ENCODE data around the gene IP6K3. TPM values are rescaled to one million over a fixed set of nuclear protein-coding genes. Genes with fewer than 3 reads are reported as not detected.

IP6K3 gene
- total RNA-seq, 1 donor from 2014 or later = 3.0 TPM

DNA sequence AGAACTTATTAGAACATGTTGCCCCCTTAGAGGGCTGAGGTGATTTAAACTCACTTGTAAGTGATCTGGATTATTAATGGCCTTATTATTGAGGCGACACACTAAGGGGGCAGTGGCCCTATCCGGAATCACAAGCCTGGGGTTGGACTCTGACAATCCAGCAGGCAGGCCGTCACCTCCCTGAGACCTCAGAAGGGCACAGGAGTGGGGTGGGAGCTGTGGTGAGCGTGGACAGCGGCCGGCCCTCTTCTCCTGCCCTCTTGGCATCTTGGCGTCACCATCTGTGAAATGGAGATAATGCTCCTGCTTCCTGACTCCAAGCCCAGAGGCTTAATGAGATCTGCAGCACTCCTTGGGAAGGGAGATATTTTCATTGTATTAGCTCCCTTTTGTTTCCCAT is 19.6 kb downstream of the IP6K3 start:
- DNase-seq (ENCODE audit: extremely low spot score, unreplicated experiment) = no peak
- H3K4me3 Mint-ChIP-seq (ENCODE audit: unreplicated experiment) = no peak overlapping the region
- H3K36me3 Mint-ChIP-seq (ENCODE audit: unreplicated experiment) = peaks cover 5% of the 10 kb centered on the region
- H3K27me3 Mint-ChIP-seq (ENCODE audit: unreplicated experiment) = no peaks in the 10 kb centered on the region
- no peaks in the 10 kb centered on the region for H3K4me1 Mint-ChIP-seq (ENCODE audit: unreplicated experiment)
- TF ChIP-seq, protein P1, sequence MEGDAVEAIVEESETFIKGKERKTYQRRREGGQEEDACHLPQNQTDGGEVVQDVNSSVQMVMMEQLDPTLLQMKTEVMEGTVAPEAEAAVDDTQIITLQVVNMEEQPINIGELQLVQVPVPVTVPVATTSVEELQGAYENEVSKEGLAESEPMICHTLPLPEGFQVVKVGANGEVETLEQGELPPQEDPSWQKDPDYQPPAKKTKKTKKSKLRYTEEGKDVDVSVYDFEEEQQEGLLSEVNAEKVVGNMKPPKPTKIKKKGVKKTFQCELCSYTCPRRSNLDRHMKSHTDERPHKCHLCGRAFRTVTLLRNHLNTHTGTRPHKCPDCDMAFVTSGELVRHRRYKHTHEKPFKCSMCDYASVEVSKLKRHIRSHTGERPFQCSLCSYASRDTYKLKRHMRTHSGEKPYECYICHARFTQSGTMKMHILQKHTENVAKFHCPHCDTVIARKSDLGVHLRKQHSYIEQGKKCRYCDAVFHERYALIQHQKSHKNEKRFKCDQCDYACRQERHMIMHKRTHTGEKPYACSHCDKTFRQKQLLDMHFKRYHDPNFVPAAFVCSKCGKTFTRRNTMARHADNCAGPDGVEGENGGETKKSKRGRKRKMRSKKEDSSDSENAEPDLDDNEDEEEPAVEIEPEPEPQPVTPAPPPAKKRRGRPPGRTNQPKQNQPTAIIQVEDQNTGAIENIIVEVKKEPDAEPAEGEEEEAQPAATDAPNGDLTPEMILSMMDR (IDR thresholded peaks at IDR 0.05) = no peak
- H3K27ac Mint-ChIP-seq (ENCODE audit: unreplicated experiment) = no peak overlapping the region
- no peaks in the 10 kb centered on the region for H3K9me3 Mint-ChIP-seq (ENCODE audit: unreplicated experiment)

DNA sequence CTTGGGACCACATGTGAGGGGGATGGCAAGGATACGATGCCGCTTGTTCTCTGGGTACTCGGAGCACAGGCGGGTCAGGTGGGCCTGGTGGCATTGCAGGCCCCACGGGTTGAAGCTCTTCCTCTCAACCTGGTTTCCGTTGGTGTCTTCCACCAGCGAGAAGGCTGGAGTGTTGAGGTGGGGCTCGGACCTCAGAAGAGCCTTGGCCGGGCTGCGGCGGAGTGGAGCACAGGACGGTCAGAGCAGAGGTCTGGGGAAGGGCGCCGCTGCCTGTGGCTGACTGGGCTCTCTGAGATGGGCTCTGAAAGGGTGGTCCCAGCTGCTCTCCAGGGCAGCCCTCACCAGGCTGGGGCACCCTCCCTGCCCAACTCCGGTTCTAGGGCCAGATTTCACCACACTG is 20.0 kb downstream of the IP6K3 start:
- TF ChIP-seq, protein P1 (IDR thresholded peaks at IDR 0.05) = no peak
- H3K9me3 Mint-ChIP-seq (ENCODE audit: unreplicated experiment) = no peaks in the 10 kb centered on the region
- DNase-seq (ENCODE audit: extremely low spot score, unreplicated experiment) = no peak

DNA sequence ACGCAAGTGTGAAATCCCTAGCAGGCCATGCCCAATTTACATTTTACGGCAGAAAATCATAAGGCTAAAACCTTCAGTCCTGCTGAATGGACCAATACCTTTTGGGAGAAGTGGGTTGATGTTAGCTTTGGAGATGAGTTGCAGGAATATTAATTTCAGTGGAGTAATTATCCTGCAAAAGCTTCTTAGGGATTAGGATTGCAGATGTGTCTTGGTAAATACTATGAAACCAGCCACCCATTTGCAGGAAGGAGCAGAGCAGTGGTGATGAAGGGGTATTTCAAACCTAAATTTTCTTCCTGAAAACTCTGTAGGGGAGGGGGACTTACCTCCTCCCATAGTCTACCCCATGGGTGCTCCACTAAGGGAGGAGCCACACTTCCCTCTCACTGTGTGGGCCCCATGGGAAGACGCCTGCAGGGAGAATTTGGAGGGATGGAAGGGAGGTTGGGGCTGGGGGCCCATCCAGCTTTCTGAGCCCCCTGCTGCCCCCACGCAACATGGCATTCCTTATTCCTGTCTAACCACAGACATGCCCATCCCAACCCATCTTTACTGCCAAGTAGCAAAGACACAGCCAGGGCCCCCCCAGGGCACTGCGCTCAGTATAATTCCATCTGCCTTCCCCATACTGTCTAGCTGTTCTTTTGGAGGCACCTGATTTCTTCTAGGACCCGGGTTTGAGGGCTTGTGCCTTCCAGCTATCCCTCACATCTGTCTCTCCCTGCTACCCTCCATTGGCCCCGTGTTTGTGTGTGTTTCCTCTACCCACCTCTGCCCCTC is 20.6 kb downstream of the IP6K3 start:
- peaks cover 5% of the 10 kb centered on the region for H3K36me3 Mint-ChIP-seq (ENCODE audit: unreplicated experiment)
- no peaks in the 10 kb centered on the region for H3K4me1 Mint-ChIP-seq (ENCODE audit: unreplicated experiment)
- no peak overlapping the region for H3K4me3 Mint-ChIP-seq (ENCODE audit: unreplicated experiment)
- no peak for DNase-seq (ENCODE audit: extremely low spot score, unreplicated experiment)
- H3K27me3 Mint-ChIP-seq (ENCODE audit: unreplicated experiment) = no peaks in the 10 kb centered on the region
- TF ChIP-seq, protein P1 (IDR thresholded peaks at IDR 0.05) = no peak
- no peak overlapping the region for H3K27ac Mint-ChIP-seq (ENCODE audit: unreplicated experiment)
- no peaks in the 10 kb centered on the region for H3K9me3 Mint-ChIP-seq (ENCODE audit: unreplicated experiment)

More for the DNA sequence above, 20.0 kb downstream of the IP6K3 start:
- Mint-ChIP-seq H3K27me3 (ENCODE audit: unreplicated experiment) (no peaks in the 10 kb centered on the region), H3K27ac (ENCODE audit: unreplicated experiment) (no peak overlapping the region), H3K36me3 (ENCODE audit: unreplicated experiment) (peaks cover 5% of the 10 kb centered on the region), H3K4me3 (ENCODE audit: unreplicated experiment) (no peak overlapping the region), H3K4me1 (ENCODE audit: unreplicated experiment) (no peaks in the 10 kb centered on the region)

DNA sequence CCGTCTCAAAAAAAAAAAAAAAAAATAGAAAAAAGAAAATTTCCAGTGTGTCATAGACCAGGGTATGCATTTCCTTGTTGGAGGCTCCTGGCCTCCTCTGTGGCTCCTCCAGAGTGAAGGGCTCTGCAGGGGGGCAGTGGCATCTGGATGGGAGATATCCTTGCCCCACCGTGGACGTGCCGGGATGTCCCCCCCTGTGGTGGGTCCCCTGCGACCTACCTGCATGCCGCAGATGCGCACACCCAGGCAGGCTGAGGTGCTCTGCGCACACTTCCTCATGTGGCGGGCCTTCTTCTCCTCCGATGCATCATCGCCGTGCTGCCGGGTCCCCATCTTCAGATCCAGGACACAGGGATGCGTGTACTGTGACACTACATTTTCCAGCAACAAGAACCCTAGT is 21.5 kb downstream of the IP6K3 start:
- H3K36me3 Mint-ChIP-seq (ENCODE audit: unreplicated experiment) = peaks cover 5% of the 10 kb centered on the region
- TF ChIP-seq, protein P1 (IDR thresholded peaks at IDR 0.05) = no peak
- H3K9me3 Mint-ChIP-seq (ENCODE audit: unreplicated experiment) = no peaks in the 10 kb centered on the region
- no peaks in the 10 kb centered on the region for H3K27me3 Mint-ChIP-seq (ENCODE audit: unreplicated experiment)
- no peak overlapping the region for H3K27ac Mint-ChIP-seq (ENCODE audit: unreplicated experiment)
- H3K4me3 Mint-ChIP-seq (ENCODE audit: unreplicated experiment) = no peak overlapping the region
- no peaks in the 10 kb centered on the region for H3K4me1 Mint-ChIP-seq (ENCODE audit: unreplicated experiment)
- DNase-seq (ENCODE audit: extremely low spot score, unreplicated experiment) = no peak

DNA sequence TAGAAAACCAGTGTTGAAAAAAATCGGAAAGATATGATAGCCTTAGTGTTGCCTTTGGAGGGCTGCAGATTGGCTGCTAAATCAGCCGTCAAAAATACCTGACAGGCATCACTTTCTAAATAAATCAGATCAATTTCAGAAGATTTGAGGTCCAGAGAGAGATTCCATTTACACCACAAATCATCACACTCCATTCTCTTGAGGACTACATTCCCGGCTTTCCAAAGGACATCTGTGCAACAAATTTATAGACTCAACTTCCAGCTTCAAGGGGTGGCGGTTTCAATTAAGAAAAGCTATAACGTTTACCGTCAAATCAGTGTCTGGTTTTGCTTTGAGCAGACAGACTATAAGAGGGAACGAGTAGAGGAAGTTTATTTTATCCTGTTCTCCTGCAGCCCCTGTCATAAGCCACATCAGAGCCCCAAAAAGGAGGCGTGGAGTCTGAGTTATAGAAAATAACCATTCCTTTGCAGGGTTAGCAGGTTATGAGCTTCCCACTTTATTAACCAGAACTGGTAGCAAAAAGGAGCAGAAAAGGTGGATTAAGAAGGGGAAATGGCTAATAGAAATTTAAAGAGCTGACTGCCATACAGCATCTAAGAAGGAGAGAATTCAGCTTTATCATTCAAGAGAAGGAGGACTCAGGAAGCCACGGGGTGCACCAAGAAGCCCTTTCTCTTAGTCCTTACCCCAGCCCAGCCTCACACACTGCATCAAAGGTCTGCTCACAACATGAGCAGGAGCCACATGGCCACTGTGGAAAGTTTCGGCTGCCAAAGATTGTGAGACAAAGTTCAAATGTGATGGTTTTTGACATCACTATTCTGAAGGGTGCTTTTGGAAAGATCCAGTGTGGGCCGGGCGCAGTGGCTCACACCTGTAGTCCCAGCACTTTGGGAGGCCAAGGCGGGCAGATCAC is 22.3 kb downstream of the IP6K3 start:
- DNase-seq (ENCODE audit: extremely low spot score, unreplicated experiment) = no peak
- Mint-ChIP-seq H3K27me3 (ENCODE audit: unreplicated experiment) (no peaks in the 10 kb centered on the region), H3K4me3 (ENCODE audit: unreplicated experiment) (no peak overlapping the region), H3K27ac (ENCODE audit: unreplicated experiment) (no peak overlapping the region), H3K9me3 (ENCODE audit: unreplicated experiment) (no peaks in the 10 kb centered on the region), H3K4me1 (ENCODE audit: unreplicated experiment) (no peaks in the 10 kb centered on the region), H3K36me3 (ENCODE audit: unreplicated experiment) (peaks cover 5% of the 10 kb centered on the region)
- TF ChIP-seq, protein P1 (IDR thresholded peaks at IDR 0.05) = no peak

All from osteocyte (in vitro differentiated cells).